Chondrocyte (in vitro differentiated cells): ENCODE results near the gene CBX2. TPM values are rescaled to one million over a fixed set of nuclear protein-coding genes. Genes with fewer than 3 reads are reported as not detected.

Experiments
- DNase-seq: peaks from one replicate; pipeline ENCODE4 v3.0.0; 2021; ENCODE audit warnings: mixed read lengths, low spot score
- H3K27ac Mint-ChIP-seq: one replicate; pipeline ENCODE4 v1.8.0; 2021; ENCODE audit warnings: mild to moderate bottlenecking, moderate library complexity, mixed read lengths; ENCODE audit not compliant: unreplicated experiment
- H3K27me3 Mint-ChIP-seq: 2 replicates; pipeline ENCODE4 v1.8.0; 2021; ENCODE audit warnings: low read depth, mixed read lengths
- H3K36me3 Mint-ChIP-seq: 2 replicates; pipeline ENCODE4 v1.8.0; 2021; ENCODE audit warnings: low read depth, mixed read lengths
- H3K4me1 Mint-ChIP-seq: 2 replicates; pipeline ENCODE4 v1.8.0; 2021; ENCODE audit warnings: low read depth, mild to moderate bottlenecking, mixed read lengths
- H3K4me3 Mint-ChIP-seq: one replicate; pipeline ENCODE4 v1.8.0; 2021; ENCODE audit warnings: mild to moderate bottlenecking, moderate library complexity, mixed read lengths; ENCODE audit not compliant: unreplicated experiment
- H3K9me3 Mint-ChIP-seq: 2 replicates; pipeline ENCODE4 v1.8.0; 2021; ENCODE audit warnings: low read depth, mixed read lengths
- total RNA-seq: library from RNA; stranded (reverse); gene quantifications from 3 replicates; pipeline ENCODE4 v1.2.1, GENCODE V29; 2021
- TF ChIP-seq, protein P1 (sequence below): fragments of 200-600 bp; sonication (generic); IDR thresholded peaks from 2 replicates; pipeline ENCODE4 v1.5.0; 2021; ENCODE audit warnings: antibody characterized with exemption, mild to moderate bottlenecking, moderate library complexity

Gene CBX2
- total RNA-seq, 1 donor from 2014 or later = 4.9 TPM

DNA sequence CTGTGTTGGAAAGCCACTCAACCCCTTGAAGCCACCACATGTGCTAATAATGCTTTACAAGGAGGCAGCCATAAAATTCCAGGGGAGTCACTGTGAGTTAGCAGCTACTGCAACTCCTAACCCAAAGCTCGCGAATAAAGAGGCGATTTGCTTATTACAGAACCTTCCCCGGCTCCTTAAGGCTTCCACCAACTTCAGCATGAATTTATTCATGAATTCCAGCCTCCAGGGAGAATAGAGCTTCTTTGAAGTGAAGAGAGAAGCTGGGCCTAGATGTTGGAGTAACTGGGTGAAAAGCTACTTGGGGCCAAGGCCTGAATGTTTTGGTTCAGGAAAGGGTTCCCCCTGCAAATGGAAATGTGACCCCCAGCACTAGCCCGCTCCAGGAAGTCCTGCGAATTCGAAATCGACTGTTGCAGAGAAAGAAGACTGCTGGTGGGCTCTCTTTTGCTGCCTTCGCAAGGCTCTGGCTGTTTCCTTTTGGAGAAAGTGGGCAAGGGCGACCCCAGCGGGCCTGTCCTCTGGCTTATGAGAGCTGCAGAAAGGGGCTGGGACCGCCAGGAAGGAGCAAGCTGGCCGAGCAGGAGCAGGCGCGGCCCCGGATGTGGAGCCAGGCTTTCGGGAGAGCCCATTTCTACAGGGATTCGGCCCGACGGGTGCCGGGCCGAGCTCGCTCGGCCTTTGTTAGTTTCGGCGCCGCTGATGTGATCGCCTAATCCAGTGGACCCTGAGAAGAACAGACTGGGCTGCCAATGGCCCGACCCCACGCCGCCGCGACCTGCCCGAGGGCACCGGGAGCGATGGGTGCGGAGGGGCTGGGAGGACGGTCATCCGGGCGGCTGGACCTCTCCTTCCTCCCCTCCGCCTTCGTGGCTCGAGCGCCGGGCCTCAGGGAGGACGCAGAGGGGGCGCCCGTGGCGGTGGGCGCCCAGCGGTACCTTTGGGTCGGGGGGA, 11.3 kb downstream of the CBX2 start:
- Mint-ChIP-seq H3K27ac (no peak overlapping the region), H3K27me3 (peaks cover 27% of the 10 kb centered on the region), H3K9me3 (no peaks in the 10 kb centered on the region), H3K4me1 (peaks cover 19% of the 10 kb centered on the region), H3K36me3 (peaks cover 3% of the 10 kb centered on the region), H3K4me3 (no peak overlapping the region)
- TF ChIP-seq, protein P1, sequence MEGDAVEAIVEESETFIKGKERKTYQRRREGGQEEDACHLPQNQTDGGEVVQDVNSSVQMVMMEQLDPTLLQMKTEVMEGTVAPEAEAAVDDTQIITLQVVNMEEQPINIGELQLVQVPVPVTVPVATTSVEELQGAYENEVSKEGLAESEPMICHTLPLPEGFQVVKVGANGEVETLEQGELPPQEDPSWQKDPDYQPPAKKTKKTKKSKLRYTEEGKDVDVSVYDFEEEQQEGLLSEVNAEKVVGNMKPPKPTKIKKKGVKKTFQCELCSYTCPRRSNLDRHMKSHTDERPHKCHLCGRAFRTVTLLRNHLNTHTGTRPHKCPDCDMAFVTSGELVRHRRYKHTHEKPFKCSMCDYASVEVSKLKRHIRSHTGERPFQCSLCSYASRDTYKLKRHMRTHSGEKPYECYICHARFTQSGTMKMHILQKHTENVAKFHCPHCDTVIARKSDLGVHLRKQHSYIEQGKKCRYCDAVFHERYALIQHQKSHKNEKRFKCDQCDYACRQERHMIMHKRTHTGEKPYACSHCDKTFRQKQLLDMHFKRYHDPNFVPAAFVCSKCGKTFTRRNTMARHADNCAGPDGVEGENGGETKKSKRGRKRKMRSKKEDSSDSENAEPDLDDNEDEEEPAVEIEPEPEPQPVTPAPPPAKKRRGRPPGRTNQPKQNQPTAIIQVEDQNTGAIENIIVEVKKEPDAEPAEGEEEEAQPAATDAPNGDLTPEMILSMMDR = no peak
- DNase-seq = peak; percentile 64

GRCh38 chr17:79789943-79790804, 12.2 kb downstream of the CBX2 start:
- Mint-ChIP-seq H3K27me3 (peaks cover 27% of the 10 kb centered on the region), H3K4me3 (no peak overlapping the region), H3K9me3 (no peaks in the 10 kb centered on the region), H3K36me3 (peaks cover 2% of the 10 kb centered on the region), H3K4me1 (peaks cover 19% of the 10 kb centered on the region), H3K27ac (no peak overlapping the region)
- TF ChIP-seq, protein P1 = peak; percentile 89
- peak; percentile 85 for DNase-seq

GRCh38 chr17:79790805-79791734, 13.1 kb downstream of the CBX2 start:
- no peak overlapping the region for H3K27ac Mint-ChIP-seq
- peaks cover 24% of the 10 kb centered on the region for H3K4me1 Mint-ChIP-seq
- TF ChIP-seq, protein P1 = no peak
- H3K9me3 Mint-ChIP-seq = no peaks in the 10 kb centered on the region
- no peak overlapping the region for H3K4me3 Mint-ChIP-seq
- H3K36me3 Mint-ChIP-seq = no peaks in the 10 kb centered on the region
- peak; percentile 70 for DNase-seq
- H3K27me3 Mint-ChIP-seq = peaks cover 27% of the 10 kb centered on the region

- TF ChIP-seq, protein P1 = no peak
- Mint-ChIP-seq H3K9me3 (no peaks in the 10 kb centered on the region), H3K27ac (no peak overlapping the region), H3K4me1 (peaks cover 28% of the 10 kb centered on the region), H3K36me3 (no peaks in the 10 kb centered on the region), H3K27me3 (peaks cover 24% of the 10 kb centered on the region), H3K4me3 (no peak overlapping the region)
- DNase-seq = no peak
Measured at GRCh38 chr17:79791735-79792161, 13.8 kb downstream of the CBX2 start.
